ENCODE results near the gene PHC3.
"Not testable (repeated sequence)": the region's sequence is repeated elsewhere in the genome, so short reads cannot be mapped to it uniquely, and the experiment has no call there.

Gene PHC3

GRCh38 chr3:170128977-170129431 lies 52.5 kb downstream of the PHC3 start:
- DNase-seq (ENCODE audit: low read depth in 1 of 2, low spot score in 1 of 2), result no peak

GRCh38 chr3:170128259-170128976 lies 53.1 kb downstream of the PHC3 start:
- DNase-seq (ENCODE audit: low read depth in 1 of 2, low spot score in 1 of 2), result no peak

- DNase-seq (ENCODE audit: low read depth in 1 of 2, low spot score in 1 of 2), result no peak
Measured at GRCh38 chr3:170117134-170117533, 64.4 kb downstream of the PHC3 start.

GRCh38 chr3:170114165-170114564 lies 67.4 kb downstream of the PHC3 start:
- DNase-seq (ENCODE audit: low read depth in 1 of 2, low spot score in 1 of 2), result not testable (repeated sequence)

DNA sequence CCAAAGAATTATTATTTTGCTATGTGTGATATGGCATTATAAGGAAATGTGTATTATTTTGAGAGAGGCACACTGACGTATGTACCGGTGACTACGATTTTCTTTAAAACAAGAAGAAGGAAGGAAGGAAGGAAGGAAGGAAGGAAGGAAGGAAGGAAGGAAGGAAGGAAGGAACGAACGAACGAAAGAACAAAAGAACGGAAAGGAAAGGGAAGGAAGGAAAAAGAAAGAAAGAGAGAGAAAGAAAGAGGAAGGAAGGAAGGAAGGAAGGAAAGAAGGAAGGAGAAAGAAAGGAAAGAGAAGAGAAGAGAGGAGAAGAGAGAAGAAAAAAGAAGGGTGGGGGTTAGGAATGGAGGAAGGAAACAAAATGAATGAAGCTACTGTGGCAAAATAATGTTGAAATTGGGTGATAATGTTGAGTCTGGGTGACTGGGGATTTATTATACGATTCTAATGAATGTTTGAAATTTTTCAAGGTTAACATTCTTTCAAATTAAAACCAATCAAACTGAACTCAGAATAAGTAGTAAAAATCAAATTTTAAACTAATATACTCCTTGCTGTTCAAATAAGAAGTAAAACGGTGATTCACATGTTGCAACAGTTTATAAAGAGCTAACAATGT lies 70.3 kb downstream of the PHC3 start:
- no peak for DNase-seq (ENCODE audit: low read depth in 1 of 2, low spot score in 1 of 2)

DNA sequence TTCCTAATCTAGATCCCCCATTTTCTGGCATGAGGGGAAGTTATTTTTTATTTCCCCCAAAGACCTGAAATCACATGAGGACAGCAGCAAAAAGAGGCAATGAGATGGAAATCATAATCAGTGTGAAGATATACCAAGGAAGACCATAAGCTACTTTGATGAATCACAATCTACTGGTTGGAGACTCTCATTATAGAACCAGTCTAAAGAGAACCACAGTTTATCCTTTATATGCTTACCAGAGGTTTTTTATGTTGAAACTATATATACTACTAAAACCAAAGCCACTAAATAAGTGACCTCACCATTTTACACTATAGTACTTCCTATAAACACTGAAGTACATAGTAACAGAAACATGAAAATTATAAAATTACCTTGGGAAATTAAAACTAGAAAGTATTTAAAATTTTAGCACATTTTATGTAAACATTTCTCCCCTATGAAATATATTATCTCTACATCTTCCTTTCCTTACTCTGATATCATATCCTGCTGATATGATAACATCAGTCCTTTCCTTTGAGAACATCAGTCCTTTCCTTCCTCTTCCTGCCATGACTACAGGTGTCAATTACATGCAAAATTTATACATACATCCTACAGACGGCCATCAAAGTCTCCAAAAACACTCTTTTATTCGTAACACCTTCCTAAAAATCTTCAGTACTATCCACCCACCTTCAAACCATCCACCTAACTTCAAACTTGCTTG lies 71.8 kb downstream of the PHC3 start:
- DNase-seq (ENCODE audit: low read depth in 1 of 2, low spot score in 1 of 2), result no peak

DNA sequence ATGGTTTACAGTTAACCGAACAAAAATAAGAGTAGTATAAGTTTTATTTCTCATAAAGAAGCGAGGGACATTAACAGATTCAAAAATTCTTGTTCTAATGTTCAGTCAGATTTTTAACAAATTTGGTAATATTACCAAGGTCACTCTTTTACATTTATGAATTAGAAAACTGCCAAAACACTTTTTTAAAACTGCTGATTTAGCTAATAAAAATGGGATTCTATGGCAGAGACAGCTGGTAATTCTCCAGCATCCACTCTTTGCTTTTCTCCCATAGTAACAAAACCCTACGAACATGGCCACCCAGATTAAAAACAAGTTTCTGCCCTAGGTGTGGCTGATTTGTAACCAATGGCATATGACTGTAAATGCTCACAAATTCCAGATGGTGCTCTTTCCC lies 72.6 kb downstream of the PHC3 start:
- DNase-seq (ENCODE audit: low read depth in 1 of 2, low spot score in 1 of 2), result no peak

DNA sequence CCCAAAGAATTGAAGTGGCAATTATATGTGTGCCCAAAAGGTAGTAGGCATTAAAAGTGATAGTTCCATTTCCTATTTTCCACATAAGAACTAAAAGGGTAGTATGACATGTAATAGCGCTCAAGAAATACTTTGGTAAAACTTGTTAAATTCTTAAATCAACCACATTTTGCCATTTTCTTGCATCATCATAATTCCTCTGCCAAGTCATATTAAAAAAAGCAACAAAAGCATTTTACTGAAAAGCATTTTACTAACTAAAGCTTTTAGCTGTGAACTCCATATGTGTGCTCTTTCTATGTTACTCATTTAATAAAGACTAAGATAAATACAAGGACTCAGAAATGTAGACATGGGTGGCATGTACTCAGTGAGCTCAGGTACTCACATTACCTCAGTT lies 73.6 kb downstream of the PHC3 start:
- no peak for DNase-seq (ENCODE audit: low read depth in 1 of 2, low spot score in 1 of 2)

GRCh38 chr3:170102431-170102830 lies 79.1 kb downstream of the PHC3 start:
- DNase-seq (ENCODE audit: low read depth in 1 of 2, low spot score in 1 of 2), result no peak

DNA sequence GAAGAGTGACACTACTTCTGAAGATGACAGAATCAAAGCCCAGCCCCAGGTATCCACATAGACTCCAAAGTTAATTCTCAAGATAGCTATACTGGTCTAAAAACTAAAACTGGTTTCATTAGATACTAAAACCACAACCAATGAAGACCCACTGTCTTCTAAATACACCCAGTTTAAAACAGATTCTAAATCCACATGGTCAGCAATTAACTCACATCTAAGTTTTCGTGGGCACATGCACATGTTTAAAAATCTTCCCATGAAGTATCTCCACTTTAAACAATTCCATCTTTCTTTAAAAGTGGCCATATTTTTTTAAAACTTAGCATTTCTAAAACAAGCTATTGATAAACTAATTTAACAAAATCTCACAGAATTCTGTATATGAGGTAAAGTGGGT lies 80.6 kb downstream of the PHC3 start:
- no peak for DNase-seq (ENCODE audit: low read depth in 1 of 2, low spot score in 1 of 2)

- no peak for DNase-seq (ENCODE audit: low read depth in 1 of 2, low spot score in 1 of 2)
Measured at GRCh38 chr3:170098753-170099152, 82.8 kb downstream of the PHC3 start.

GRCh38 chr3:170096342-170096741 lies 85.2 kb downstream of the PHC3 start:
- DNase-seq (ENCODE audit: low read depth in 1 of 2, low spot score in 1 of 2), result no peak

- no peak for DNase-seq (ENCODE audit: low read depth in 1 of 2, low spot score in 1 of 2)
Measured at GRCh38 chr3:170095771-170096170, 85.8 kb downstream of the PHC3 start.

DNA sequence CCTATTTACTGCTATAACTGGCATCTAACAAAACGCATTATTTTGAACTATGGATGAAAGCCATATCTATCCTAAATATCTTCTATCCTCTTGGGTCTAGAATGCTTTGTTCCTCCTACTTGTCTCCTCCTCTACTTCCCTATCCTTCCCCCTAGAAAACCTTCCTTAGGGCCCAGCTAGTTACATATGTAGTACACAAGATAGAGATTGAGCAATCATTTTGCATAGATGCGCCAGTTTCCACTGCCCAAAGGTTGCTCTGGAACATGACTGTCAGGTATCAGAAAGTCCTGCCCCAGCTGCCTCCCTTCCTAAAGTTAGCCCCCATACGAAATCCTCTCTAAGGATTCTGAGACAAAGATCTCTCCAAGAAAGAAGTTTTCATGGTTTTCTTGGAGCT lies 88.6 kb downstream of the PHC3 start:
- DNase-seq (ENCODE audit: low read depth in 1 of 2, low spot score in 1 of 2), result no peak

- DNase-seq (ENCODE audit: low read depth in 1 of 2, low spot score in 1 of 2), result no peak
Measured at GRCh38 chr3:170090601-170090981, 90.9 kb downstream of the PHC3 start.

DNA sequence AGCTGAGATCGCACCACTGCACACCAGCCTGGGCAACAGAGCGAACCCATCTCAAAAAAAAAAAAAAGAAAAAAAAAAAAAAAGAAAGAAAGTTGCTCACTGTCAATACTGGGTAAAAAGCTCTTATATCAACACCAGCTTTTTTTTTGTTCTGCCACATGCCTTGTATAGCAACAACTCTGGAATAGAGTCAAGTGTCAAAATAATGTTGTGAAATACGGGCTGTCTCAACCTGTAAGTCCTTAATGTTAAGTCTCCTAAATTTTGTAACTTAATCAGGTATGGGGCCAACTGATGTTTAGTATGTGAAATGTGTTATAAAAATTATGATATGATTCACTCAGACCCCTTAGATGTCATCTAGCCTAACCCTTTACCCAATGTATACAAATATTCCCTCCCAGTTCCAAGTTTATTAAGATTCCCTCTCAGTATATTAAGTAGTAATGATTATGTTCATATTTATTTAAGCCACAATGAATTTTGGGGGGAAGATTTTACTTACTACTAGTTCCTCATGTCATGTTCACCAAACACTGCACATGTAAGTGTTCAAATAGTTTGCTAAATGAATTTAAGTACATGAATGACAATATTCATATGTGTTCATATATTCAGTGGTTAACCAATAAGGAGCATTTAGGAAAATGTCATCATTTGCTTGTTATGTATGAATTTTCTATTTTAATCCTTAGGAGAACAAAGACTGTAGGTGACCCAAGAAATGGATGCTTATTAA lies 91.5 kb downstream of the PHC3 start:
- DNase-seq (ENCODE audit: low read depth in 1 of 2, low spot score in 1 of 2), result no peak

DNA sequence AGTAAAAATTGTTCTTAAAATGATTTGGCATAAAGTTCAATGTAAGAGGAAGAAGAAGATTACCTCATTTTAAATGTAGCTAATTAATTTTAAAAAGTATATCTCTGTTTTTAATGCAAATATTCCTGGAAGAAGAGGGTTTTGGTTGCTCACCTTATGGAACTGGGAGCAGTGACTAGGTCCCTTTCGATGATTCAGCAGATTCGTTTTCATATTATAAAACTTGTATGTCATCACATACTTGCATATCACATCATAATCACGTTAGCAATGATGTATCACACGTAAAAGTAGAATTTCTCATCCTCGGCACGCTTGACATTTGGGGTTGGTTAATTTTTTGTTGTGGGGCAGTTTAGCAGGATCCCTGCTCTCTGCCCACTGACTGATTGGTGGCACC lies 96.1 kb downstream of the PHC3 start:
- DNase-seq (ENCODE audit: low read depth in 1 of 2, low spot score in 1 of 2), result no peak

DNA sequence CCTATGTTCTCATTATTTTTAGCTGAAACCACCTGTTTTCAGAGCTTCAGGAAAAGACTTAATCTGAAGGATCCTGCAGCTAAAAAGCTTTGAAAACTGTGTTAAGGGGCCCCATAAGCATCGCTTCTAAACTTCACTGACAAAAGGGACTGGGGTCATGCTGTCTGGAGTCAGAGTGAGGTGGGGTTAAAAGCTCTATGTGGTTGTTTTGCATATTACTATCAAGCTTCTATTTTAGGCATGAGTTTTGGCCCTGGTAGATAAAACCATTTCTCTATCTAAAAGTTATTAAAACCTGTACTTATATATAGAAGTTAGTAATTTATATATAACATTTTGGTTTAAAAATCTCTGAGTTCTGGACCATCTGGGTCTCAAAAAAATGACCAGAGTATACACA lies 98.2 kb downstream of the PHC3 start:
- DNase-seq (ENCODE audit: low read depth in 1 of 2, low spot score in 1 of 2), result no peak

GRCh38 chr3:170081079-170081741 lies 100.3 kb downstream of the PHC3 start:
- DNase-seq (ENCODE audit: low read depth in 1 of 2, low spot score in 1 of 2), result no peak

GRCh38 chr3:170080605-170081004 lies 100.9 kb downstream of the PHC3 start:
- DNase-seq (ENCODE audit: low read depth in 1 of 2, low spot score in 1 of 2), result no peak

DNA sequence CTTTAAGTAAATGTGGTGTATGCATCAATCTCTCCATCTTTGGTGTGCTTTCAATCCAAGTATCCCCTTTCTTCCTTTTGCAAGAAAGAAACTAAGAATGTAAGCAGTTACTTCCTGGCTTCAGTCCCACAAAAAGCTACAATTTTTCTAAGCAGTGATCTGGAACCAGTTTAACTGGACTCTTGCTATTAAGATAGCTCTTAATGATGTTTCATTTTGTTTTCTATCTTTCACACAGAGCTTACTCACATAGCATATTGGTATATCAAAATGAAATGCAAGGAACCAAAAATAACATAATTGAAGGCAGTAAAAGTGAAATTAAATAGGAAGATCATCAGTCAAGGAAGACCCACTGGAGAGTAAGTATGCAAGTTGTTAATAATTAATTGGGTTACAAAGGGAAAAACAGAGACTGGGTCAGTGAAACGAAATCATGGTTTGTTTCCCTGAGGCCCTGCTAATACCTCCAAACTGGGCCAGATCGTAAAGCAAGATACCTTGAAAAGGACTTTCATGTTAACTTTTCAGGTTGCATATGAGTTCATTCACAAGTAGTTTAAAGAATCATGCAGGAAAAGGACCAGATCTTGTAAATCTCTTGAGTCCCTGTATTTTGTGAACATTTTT lies 101.9 kb downstream of the PHC3 start:
- DNase-seq (ENCODE audit: low read depth in 1 of 2, low spot score in 1 of 2), result no peak

All from stimulated activated CD4-positive, alpha-beta T cell treated with anti-CD3 and anti-CD28 coated beads, Interleukin-15, amount 100 ng/mL, for 1 hour (primary cell).